Measurements from ENCODE around the gene MRNIP.

DNA sequence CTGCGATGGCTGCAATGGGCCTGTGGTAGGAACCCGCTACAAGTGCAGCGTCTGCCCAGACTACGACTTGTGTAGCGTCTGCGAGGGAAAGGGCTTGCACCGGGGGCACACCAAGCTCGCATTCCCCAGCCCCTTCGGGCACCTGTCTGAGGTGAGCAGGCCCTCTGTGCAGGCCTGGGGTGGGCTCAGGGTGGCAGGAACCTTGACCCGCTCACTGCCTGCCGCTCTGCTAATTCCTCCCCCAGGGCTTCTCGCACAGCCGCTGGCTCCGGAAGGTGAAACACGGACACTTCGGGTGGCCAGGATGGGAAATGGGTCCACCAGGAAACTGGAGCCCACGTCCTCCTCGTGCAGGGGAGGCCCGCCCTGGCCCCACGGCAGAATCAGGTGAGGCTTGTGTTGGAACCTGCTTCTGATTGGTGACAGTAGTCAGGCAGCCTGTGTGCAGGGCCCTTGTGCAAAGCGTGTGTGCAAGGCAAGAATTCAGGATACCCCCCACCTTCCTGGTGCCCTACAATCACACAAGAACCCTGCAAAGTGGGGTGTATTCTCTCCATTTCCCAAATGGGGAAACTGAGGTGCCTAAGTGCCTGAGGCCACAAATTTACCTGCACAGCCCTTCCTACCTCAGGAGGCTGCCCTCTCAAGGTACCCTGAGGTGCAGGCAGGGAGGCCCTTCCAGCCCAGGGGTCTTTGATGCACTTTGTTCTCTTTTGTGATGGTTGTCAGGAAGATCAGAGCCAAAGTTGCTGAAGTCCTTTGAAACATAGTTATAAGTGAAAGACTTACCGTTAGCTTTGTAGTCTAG lies 34.5 kb downstream of the MRNIP start:
- no peak for TF ChIP-seq CEBPB (IDR thresholded peaks at IDR 0.05; ENCODE audit: low read depth)
- TF ChIP-seq JUND (IDR thresholded peaks at IDR 0.05): no peak
- TF ChIP-seq, protein P1, sequence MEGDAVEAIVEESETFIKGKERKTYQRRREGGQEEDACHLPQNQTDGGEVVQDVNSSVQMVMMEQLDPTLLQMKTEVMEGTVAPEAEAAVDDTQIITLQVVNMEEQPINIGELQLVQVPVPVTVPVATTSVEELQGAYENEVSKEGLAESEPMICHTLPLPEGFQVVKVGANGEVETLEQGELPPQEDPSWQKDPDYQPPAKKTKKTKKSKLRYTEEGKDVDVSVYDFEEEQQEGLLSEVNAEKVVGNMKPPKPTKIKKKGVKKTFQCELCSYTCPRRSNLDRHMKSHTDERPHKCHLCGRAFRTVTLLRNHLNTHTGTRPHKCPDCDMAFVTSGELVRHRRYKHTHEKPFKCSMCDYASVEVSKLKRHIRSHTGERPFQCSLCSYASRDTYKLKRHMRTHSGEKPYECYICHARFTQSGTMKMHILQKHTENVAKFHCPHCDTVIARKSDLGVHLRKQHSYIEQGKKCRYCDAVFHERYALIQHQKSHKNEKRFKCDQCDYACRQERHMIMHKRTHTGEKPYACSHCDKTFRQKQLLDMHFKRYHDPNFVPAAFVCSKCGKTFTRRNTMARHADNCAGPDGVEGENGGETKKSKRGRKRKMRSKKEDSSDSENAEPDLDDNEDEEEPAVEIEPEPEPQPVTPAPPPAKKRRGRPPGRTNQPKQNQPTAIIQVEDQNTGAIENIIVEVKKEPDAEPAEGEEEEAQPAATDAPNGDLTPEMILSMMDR (IDR thresholded peaks at IDR 0.05 in 2 of 3, conservative IDR thresholded peaks at IDR 0.05 in 1 of 3; ENCODE audit: borderline replicate concordance in 1 of 3, insufficient read depth in 1 of 3, low read depth in 2 of 3, low read length in 2 of 3): no peak
- TF ChIP-seq POLR2AphosphoS5 (IDR thresholded peaks at IDR 0.05; ENCODE audit: low read depth, low read length): no peak
- TF ChIP-seq POLR2A (IDR thresholded peaks at IDR 0.05; ENCODE audit: borderline replicate concordance, extremely low read depth, insufficient read depth, insufficient read length): no peak
